Measurements from ENCODE around the gene CBX4.

The CBX4 gene

GRCh38 chr17:79784353-79785016 lies 54.8 kb downstream of the CBX4 start:
- Histone ChIP-seq H3K9ac (ENCODE audit: insufficient read length, low read depth) (no peak overlapping the region), H3K4me3 (ENCODE audit: insufficient read length, low read depth) (no peak overlapping the region), H3K36me3 (ENCODE audit: insufficient read depth, insufficient read length, low read length) (peaks cover 70% of the 10 kb centered on the region), H3K9me3 (ENCODE audit: insufficient read depth, low read length) (no peaks in the 10 kb centered on the region), H3K27me3 (ENCODE audit: insufficient read depth, insufficient read length) (no peaks in the 10 kb centered on the region), H3K4me1 (ENCODE audit: insufficient read depth, insufficient read length) (peaks cover 31% of the 10 kb centered on the region)
- DNase-seq (ENCODE audit: low read depth, low spot score), result no peak
- TF ChIP-seq SUZ12 (IDR thresholded peaks at IDR 0.05; ENCODE audit: extremely low read depth, insufficient read depth, insufficient read length), result no peak
- no peak for TF ChIP-seq ZNF274 (IDR thresholded peaks at IDR 0.05; ENCODE audit: low read depth, low read length)
- no peak for TF ChIP-seq YY1 (IDR thresholded peaks at IDR 0.05; ENCODE audit: insufficient read depth, insufficient read length)

GRCh38 chr17:79783891-79784290 lies 55.3 kb downstream of the CBX4 start:
- TF ChIP-seq YY1 (IDR thresholded peaks at IDR 0.05; ENCODE audit: insufficient read depth, insufficient read length) (no peak), ZNF274 (IDR thresholded peaks at IDR 0.05; ENCODE audit: low read depth, low read length) (no peak), SUZ12 (IDR thresholded peaks at IDR 0.05; ENCODE audit: extremely low read depth, insufficient read depth, insufficient read length) (no peak)
- Histone ChIP-seq H3K9me3 (ENCODE audit: insufficient read depth, low read length) (no peaks in the 10 kb centered on the region), H3K36me3 (ENCODE audit: insufficient read depth, insufficient read length, low read length) (peaks cover 73% of the 10 kb centered on the region), H3K27me3 (ENCODE audit: insufficient read depth, insufficient read length) (no peaks in the 10 kb centered on the region), H3K4me1 (ENCODE audit: insufficient read depth, insufficient read length) (peaks cover 35% of the 10 kb centered on the region), H3K9ac (ENCODE audit: insufficient read length, low read depth) (no peak overlapping the region), H3K4me3 (ENCODE audit: insufficient read length, low read depth) (no peak overlapping the region)
- no peak for DNase-seq (ENCODE audit: low read depth, low spot score)
